Muscle of arm (tissue), 14 donors: ENCODE results near the gene PHACTR1. TPM values are rescaled to one million over a fixed set of nuclear protein-coding genes. Genes with fewer than 3 reads are reported as not detected.
"Not testable (repeated sequence)": the region's sequence is repeated elsewhere in the genome, so short reads cannot be mapped to it uniquely, and the experiment has no call there.

Experiments
- DNase-seq: peaks from one replicate; pipeline ENCODE4 v3.0.0-alpha.2; 2013
- long read RNA-seq, 11 donors: transcript quantifications; one replicate each; lab custom pipeline, GENCODE V29; 2026
- polyA plus RNA-seq, 12 donors: library from polyadenylated mRNA; unstranded; fragments of 120-200 nt; gene quantifications; one replicate each; pipeline ENCODE4 v1.2.1, GENCODE V29; 2013; ENCODE audit not compliant: insufficient read length in 12 of 12

The PHACTR1 gene
- polyA plus RNA-seq: 10 to 100 TPM in 1 of 12 donors, 1 to 10 TPM in 10, not detected in 1; 4.1 to 25.6 (median 5.3) TPM
- long read RNA-seq, donor 1, partial matches to known transcripts: 6 of 18 reads
- long read RNA-seq, donor 1, other reads (novel, unspliced or antisense): 12 of 18 reads
- long read RNA-seq, donor 2: 0 reads
- long read RNA-seq, donor 3: 0 reads
- long read RNA-seq, donor 4: 0 reads
- long read RNA-seq, donor 5: 0 reads
- long read RNA-seq, donor 6: 0 reads
- long read RNA-seq, donor 7: 0 reads
- long read RNA-seq, donor 8, partial matches to known transcripts: 0 of 1 reads
- long read RNA-seq, donor 8, other reads (novel, unspliced or antisense): 0 of 1 reads
- long read RNA-seq, donor 9: 0 reads
- long read RNA-seq, donor 10, partial matches to known transcripts: 6 of 6 reads
- long read RNA-seq, donor 10, other reads (novel, unspliced or antisense): 0 of 6 reads
- long read RNA-seq, donor 11: 0 reads

DNA sequence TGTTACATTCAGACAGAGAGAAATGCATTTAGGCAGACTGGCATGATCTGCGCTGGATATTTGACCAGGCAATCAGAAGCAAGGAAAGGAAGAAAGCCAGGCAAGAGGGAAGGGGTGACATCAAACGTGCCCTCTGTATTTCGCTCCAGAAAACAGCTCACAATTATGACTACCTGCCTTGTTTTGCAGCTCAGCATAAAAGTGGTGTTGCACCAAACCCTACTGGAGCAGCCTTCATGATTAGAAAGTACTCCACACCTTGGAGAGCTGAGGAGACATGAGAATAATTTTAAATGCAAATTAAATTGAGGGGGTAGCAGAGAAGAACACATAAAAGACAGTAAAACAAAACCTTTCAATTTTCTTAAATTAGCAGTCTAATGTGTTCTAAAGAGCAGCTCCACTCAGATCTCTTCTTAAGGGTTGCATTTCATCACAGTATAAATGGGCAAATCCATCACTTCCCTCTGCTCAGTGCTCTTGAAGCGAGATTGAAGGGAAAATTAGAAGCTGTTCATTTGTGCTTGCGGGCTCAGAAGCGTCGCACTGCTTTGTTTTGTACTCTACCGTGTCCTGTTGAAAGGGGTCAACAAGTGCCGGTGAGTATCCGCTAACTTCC is at the start of gene PHACTR1:
TSS of gene PHACTR1 (plus strand) at position 470 of the 619 bp plus-strand sequence.
- no peak for DNase-seq

DNA sequence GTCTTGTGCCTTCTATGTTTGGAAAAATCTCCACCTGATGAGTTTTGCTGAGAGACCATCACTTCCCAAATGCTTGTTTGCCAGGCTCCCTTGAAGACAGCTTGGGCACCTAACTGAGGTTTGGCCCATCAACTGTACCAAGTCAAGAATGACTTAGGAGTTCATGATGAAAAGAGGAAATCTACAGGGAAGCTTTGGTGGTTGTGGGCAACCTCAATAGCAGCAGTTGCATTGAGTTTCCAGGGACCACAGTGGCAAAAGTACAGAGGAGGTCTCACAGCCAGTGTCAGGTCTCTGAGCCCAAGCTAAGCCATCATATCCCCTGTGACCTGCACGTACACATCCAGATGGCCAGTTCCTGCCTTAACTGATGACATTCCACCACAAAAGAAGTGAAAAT is 49.7 kb upstream of the PHACTR1 start:
- no peak for DNase-seq

DNA sequence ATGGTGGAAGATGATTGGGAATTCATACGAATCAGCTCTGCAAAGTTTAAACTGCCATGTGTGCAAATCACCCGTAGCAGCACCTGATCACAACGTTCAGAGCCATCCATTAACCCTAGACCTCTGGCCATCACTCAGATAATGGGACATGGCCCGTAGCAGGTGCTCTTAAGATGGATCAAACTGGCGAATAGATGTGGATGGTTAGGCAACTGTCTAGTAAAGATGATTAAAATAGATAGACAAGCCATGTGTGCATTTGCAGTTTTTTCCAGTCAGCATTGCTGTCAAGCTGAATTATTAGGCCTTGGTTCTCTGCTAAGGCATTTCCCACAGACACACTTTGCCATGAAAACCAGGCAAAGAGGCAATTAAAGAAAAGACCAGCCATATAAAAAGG is 40.6 kb upstream of the PHACTR1 start:
- DNase-seq: no peak

DNA sequence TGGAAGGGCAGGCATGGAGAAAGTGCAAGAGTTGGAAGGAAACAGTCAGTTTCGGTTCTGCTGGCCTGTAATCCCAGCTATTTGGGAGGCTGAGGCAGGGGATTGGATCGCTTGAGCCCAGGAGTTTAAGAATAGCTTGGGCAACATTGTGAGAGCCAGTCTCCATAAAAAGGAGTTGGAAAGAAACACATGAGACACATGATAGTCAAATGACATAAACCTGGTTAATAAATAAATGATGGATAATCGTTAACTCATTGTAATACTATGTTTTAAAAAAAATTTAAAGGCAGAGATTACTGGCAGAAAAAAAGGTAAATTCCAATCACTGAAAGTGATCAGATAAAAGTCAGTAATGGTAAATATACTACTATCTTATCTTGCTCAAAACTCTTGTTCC is 37.2 kb upstream of the PHACTR1 start:
- DNase-seq: no peak

DNA sequence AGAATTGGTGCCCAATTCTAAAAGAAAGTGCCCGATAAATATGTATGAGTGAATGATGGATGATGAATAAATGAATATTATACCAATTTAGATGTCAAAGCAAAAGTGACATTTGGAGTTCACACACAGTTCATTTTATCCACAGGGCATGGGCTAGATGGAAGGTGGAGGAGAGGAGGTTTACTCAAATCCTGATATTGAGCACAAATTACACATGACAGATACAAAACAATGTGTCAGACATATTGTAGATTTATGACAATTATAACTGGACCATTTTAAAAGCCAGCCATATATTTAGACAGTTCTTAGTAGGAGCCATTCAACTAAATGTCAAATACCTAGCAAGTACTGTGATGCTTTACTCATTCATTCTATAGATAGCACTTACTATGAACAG is 23.4 kb upstream of the PHACTR1 start:
- DNase-seq: no peak

DNA sequence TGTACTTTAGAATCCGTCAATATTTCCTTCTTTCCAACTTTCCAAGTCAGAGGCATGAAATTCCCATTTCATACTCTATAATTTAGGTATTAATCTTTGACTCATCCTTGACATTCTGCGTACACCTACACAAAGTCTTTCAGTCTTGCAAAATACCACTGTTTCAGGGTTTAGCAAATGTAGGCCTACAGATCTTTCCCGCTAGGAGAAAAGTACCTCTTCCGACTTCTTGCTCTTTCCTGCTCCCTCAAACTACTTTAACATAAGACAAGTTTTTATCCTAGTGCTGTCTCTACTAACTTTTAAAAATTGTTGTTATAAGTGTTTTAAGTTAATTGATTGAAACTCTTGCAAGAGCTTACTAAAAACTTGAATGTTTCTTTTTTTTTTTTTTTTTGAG is 18.3 kb upstream of the PHACTR1 start:
- DNase-seq: no peak

DNA sequence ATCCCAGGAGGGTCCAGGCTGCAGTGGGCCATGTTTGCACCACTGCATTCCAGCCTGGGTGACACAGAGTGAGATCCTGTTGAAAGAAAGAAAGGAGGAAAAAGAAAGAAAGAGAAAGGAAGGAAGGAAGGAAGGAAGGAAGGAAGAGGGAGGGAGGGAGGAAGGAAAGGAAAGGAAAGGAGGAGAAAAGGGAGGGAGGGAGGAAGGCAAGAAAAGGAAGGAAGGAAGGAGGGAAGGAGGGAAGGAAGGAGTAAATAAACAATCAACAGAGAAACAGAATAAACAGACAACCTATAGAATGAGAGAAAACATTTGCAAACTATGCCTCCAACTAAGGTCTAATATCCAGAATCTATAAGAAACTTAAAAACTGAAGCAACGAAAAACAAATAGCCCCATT is 11.6 kb upstream of the PHACTR1 start:
- no peak for DNase-seq

DNA sequence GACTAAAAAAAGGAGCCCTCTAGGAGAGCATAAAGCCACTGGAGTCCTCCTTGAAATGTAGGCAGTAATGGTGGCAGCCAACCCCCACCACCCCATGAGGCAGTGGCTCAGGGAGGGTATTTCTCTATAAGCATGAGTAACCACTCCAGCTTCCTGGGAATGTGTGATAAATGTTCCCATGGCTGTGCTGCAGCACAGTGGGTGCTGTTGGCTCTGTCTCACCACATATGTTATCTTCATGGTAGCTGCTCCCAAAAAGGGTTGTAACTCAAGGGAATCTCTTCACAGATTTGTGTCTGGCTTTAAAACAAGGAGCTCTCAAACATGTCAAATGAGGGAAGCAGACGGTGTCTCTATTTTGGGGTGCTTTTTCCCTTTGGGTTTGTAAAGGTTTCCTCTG is 7.5 kb upstream of the PHACTR1 start:
- DNase-seq: no peak

DNA sequence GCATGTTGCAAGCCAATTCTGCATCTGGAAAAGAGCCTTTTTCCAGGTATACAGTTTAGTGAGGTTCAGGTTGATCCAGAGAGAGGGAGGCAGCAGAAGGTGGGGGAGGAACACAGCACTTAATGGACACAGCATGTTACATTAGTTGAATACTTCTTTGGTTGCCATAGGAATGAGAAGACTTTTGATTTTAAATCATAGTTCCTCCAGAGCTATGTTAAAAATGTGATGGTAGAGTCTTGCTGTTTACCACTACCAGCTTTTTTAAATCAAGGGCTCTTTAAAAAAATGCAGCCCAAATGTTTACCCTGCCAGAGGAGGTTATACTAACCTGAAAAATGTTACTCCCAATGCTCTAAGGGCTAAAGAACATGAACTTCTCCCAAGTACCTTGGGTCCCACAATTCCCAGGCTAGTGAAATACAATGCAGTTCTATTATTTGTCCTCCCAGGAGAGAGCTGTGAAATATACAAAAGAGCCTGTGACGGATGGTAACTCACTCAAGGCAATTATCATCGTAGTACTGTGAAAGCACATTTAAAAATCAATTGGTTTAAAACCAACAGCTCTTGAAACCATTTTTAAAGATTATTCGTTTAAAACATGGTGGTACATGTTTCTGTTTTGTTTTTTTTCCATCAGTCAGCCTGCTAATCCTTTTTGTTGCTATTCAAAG is 6.9 kb upstream of the PHACTR1 start:
- DNase-seq: no peak

DNA sequence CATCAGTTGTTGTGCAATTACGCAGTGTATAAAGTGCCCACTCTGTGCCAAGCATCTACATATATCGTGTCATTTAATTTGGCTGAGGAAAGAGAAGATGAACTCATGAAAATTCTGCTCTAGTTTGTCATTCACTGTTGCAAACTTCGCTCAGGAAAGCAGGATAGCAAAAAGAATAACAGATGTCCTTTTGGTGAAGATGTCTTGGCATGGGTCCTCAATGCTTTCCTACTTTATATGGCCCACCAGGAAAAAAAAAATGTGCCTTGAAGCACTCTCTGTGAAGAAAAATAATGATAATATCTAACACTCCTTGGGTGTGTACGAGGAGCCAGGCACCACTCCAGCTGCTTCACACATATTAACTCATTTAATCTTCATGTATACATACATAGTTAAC is 5.6 kb upstream of the PHACTR1 start:
- DNase-seq: no peak

DNA sequence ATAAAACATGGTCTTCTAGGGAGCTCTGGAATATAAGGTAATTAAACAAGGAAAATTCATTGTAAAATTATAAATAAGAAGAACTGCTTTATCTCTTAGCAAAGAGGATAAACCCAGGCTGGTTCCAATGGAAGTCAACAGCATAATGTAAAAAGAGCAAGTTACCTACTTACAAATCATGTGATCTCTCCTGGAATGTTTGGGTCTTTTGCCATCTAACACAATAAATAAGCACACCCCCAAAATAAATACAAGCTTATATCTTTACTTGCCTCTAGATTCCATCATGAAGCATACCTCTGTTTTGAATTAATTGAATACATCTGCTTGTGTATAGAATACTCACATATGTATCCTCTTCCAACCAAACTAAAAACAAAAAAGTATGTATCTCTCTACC is 2.5 kb upstream of the PHACTR1 start:
- DNase-seq: no peak

DNA sequence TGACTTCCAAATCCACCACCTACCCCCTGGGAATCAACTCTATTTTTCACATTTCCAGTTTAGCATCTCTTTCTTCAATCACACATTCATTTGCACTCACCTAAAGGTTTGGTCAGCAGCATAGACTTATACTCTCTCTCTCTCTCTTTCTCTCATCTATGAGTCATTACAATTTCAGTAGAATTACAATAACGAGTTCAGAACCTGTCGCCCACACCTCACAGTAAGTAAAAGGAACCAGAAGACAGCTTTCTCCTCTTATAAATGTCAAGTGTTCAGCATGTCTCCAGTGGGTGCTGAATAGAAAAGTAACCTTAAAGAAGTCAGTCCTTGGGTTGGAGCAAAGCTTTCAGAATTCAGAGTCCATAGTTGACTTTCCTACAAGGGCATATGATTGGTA is 1.1 kb upstream of the PHACTR1 start:
- DNase-seq: no peak

DNA sequence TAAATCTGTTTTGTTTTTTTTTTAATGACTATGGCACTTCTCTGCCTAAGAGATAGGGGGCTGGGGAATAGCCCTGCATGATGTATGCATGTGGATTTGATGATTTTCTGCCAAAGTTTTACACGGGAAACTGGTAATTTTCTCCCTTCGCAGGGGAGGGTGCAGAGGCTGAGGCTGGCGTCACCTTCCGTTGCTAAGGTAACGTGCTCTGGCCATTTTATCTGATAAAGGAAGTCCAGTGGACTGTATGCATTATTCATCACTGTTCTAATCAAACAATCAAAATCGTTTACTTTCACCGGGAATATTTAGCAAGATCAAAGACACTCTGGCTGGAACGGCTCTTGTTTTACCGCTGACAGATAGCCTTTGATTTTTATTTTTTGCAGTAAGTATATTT is 789 bp downstream of the PHACTR1 start:
- DNase-seq: no peak

DNA sequence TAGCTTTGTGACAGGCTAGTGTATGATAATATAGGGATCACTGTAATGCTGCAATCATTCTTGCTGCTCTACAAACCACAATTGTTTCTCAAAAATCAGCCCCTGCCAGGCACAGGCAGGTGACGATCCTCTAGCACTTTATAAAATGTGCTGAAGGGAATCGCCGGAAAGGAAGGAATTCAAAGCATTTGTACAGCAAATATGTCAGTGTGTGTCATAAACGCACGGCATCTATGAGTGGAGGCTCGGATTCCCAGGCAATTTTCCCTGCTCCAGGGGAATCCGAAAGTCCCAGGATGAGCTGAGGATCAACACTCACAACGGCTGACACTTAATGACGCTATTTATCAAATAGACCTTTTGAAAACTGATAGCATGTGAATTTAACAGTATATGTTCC is 1.4 kb downstream of the PHACTR1 start:
- DNase-seq: no peak

DNA sequence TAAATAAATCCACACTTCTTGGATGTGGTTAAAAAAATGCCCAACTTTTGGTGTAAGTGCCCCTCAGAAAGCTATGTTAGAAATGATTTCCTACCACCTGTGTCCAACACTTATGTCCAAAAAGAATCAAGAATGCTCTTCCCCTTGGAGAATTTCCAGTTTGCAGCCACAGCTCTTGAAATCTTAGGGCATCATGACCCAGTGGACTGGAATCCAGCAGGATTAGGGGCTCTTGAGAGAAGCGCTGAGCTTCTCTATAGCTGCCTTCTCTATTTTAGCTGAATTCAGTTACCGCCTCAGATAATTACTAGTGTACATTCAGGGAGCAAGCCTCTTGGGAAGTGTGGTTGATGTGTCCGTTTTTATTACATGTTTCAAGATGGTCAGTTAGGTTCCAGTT is 2.5 kb downstream of the PHACTR1 start:
- DNase-seq: no peak

DNA sequence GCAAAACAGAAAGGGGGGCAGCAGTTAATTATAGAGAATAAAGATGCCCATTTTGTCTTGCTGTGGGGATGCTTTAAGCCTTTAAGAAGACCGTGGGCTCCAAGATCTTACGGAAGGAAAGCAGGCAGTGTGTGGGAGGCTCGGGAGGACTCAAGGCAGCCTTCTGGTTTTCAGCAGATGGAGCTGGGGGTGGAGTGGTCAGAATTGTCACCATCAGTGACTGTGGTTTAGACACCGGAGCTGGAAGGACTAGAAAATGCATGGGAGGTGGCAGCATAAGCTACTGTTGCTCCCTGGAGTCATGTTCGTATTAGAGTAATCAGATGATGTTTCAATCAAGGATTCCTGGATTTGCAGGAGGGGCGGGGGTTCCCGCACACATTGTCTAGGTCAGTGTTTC is 3.7 kb downstream of the PHACTR1 start:
- DNase-seq: no peak

DNA sequence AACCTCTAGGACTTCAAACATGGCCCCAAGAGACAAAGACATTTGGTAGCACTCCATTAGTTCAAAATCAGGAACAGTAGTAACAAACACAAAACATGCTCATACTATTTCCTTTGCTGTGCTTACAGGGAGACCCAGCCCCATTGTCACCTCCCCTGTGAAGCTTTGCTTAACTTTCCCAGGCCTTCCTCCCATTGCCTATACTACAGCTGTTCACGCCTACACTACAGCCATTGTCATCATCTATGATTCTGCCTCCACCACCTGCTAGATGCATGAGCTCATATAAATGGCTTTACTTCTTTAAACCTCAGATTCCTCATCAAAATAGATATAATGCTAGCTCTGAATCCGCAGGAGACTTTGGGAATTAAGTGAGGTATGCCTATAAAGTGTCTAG is 8.7 kb downstream of the PHACTR1 start:
- no peak for DNase-seq

DNA sequence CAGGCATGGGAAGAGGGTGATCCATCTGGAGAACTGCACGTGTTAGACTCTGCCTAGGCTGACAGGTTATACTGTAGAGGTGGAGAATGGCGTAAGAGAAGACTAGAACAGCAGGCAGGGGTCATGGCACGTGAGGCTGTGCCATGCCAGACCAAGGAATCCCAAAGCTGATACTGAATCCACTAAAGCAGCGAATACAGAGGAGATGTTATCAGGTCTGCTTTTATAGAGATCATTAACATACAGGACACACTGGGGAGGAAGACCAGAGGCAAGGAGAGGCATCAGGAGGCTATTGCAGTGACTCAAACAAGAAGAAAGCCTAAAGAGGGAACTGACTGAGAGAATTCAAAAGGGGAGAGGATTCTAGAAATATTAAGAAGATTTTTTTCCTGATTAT is 12.9 kb downstream of the PHACTR1 start:
- DNase-seq: no peak

DNA sequence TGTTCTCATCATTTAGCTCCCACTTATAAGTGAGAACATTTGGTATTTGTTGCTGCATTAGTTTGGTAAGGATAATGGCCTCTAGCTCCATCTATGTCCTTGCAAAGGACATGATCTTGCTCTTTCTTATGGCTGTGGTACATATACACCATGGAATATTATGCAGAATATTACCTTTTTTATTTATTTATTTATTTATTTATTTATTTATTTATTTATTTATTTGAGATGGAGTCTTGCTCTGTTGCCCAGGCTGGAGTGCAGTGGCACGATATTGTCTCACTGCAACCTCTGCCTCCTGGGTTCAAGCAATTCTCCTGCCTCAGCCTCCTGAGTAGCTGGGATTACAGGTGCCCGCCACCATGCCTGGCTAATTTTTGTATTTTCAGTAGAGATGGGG is 14.2 kb downstream of the PHACTR1 start:
- not testable (repeated sequence) for DNase-seq

DNA sequence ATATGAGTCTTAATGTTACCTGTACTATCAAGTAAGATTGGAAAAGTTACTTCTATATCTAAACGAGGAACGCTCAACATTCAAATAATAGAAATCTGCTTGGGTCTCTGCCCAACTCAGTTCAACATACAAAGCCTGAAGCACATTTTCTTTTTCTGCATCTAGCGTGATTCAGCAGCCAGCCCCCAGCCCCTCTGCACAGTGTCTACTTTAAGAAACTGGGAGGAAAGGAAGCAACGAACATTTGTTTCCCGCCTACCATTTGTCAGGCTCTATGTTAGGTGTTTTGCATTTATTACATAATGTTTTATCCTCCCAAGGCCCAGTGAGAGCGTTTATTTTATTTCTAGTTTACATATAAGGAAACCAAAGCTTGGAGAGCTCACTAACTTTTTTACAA is 17.3 kb downstream of the PHACTR1 start:
- no peak for DNase-seq

DNA sequence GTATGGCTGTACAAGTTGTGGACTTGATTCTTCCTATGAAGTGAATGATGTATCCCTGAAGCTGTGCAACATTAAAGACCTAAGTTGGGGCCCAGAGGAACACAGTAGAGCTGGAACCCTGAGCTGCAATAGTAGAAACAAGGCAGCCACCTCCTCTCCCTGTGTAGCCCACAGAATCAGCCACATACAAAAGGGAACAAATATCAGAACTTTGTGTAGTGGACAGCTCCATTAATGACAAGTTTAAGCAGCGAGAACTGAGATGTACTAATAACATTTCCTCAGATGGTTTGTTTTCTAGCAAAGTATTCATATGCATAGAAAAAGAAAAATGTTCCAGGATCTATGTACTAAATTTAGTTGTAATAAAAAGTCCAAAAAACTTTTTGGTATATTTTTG is 19.2 kb downstream of the PHACTR1 start:
- DNase-seq: no peak

DNA sequence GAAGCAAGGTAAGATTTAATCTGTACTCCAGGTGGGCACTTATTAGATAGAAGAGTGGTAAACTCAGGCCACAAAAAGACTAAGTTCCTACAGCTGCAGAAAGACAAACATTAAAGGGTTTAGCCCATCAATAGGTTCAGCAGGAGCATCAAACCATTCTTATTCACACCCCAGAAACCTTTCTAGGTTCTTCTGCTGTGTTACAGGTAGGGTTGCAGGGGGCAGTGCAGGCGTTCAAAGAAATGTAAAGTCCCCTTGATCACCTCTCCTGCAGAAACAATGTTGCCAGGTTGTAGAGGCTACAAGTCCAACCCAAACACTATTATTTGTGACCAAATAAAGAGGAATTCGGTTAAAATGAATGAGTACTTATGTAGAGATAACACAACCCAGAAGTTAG is 31.8 kb downstream of the PHACTR1 start:
- no peak for DNase-seq
